Measurements from ENCODE around the gene BICRA. TPM values are rescaled to one million over a fixed set of nuclear protein-coding genes. Genes with fewer than 3 reads are reported as not detected.
"Not testable (repeated sequence)": the region's sequence is repeated elsewhere in the genome, so short reads cannot be mapped to it uniquely, and the experiment has no call there.

BICRA gene
- total RNA-seq, 1 experiment from 2014 or later, result 14.4 TPM

- Histone ChIP-seq H3K27ac (peak overlapping the region; percentile 44; the same call in 1 of the 2 replicates), H3K4me3 (no peak overlapping the region), H3K4me2 (peak overlapping the region; percentile 45), H3F3A (ENCODE audit: insufficient read depth, low read depth) (peaks cover 16% of the 10 kb centered on the region; the same call in 1 of the 2 replicates), H3K36me3 (ENCODE audit: low read depth) (no peaks in the 10 kb centered on the region), H2AFZ (no peak overlapping the region), H4K20me1 (ENCODE audit: insufficient read depth) (no peaks in the 10 kb centered on the region), H3K79me2 (ENCODE audit: low read depth) (no peaks in the 10 kb centered on the region), H3K27me3 (ENCODE audit: insufficient read depth, low read depth) (no peaks in the 10 kb centered on the region), H3K4me1 (replicated peaks; ENCODE audit: insufficient read depth) (peaks cover 39% of the 10 kb centered on the region), H3K9me3 (ENCODE audit: insufficient read depth, low read depth) (peaks cover 4% of the 10 kb centered on the region; the same call in 1 of the 2 replicates), H3K9me2 (ENCODE audit: insufficient read depth) (no peaks in the 10 kb centered on the region)
- TF ChIP-seq CTCF (conservative IDR thresholded peaks at IDR 0.05) (no peak), EZH2 (IDR thresholded peaks at IDR 0.05; ENCODE audit: low read depth) (no peak)
- intact Hi-C loops (cut with micrococcal nuclease; ENCODE audit: unreplicated experiment), result loop anchor here (2.0 kb wide), 1 partner anchor 19 kb away; no protein-coding TSS in a partner anchor
- ChIA-PET POLR2A (ENCODE audit: unreplicated experiment) (no interaction called here), CTCF (interaction anchor here (0.6 kb wide), 1 partner anchor 26 kb away, joined by 7 read pairs; no protein-coding TSS in a partner anchor)
- peak; percentile 84 to 94 for DNase-seq
- BruUV-seq (replicated peaks), result no TSS peak
Observed at GRCh38 chr19:47581605-47582319, 27.2 kb upstream of the BICRA start.

- ChIA-PET POLR2A (ENCODE audit: unreplicated experiment) (no interaction called here), CTCF (no interaction called here)
- intact Hi-C loops (cut with micrococcal nuclease; ENCODE audit: unreplicated experiment), result no loop called here
Observed at GRCh38 chr19:47582320-47582909, 26.5 kb upstream of the BICRA start.

GRCh38 chr19:47583161-47583560 is 25.8 kb upstream of the BICRA start:
- BruUV-seq (replicated peaks); H4K20me1 ChIP-seq (ENCODE audit: insufficient read depth); H3K4me3 ChIP-seq; H3K36me3 ChIP-seq (ENCODE audit: low read depth); H2AFZ ChIP-seq; intact Hi-C loops (cut with micrococcal nuclease; ENCODE audit: unreplicated experiment); H3K27ac ChIP-seq; DNase-seq; H3K9me2 ChIP-seq (ENCODE audit: insufficient read depth); H3K9me3 ChIP-seq (ENCODE audit: insufficient read depth, low read depth); POLR2A ChIA-PET (ENCODE audit: unreplicated experiment); H3K79me2 ChIP-seq (ENCODE audit: low read depth); H3K27me3 ChIP-seq (ENCODE audit: insufficient read depth, low read depth): not testable (repeated sequence)
- peak overlapping the region; percentile 45 for H3K4me2 ChIP-seq
- peaks cover 16% of the 10 kb centered on the region; the same call in 1 of the 2 replicates for H3F3A ChIP-seq (ENCODE audit: insufficient read depth, low read depth)
- peaks cover 37% of the 10 kb centered on the region for H3K4me1 ChIP-seq (replicated peaks; ENCODE audit: insufficient read depth)
- CTCF ChIA-PET, result interaction anchor here (0.6 kb wide), 1 partner anchor 42 kb away, joined by 17 read pairs; no protein-coding TSS in a partner anchor

More at GRCh38 chr19:47582320-47582909, 26.5 kb upstream of the BICRA start:
- H3K27ac ChIP-seq, result peak overlapping the region; percentile 44; the same call in 1 of the 2 replicates
- no TSS peak for BruUV-seq (replicated peaks)
- TF ChIP-seq CTCF (conservative IDR thresholded peaks at IDR 0.05), result no peak
- TF ChIP-seq EZH2 (IDR thresholded peaks at IDR 0.05; ENCODE audit: low read depth), result no peak
- H3K79me2 ChIP-seq (ENCODE audit: low read depth), result no peaks in the 10 kb centered on the region
- peaks cover 39% of the 10 kb centered on the region for H3K4me1 ChIP-seq (replicated peaks; ENCODE audit: insufficient read depth)
- H3K4me2 ChIP-seq, result peak overlapping the region; percentile 18; the same call in 1 of the 2 replicates
- H4K20me1 ChIP-seq (ENCODE audit: insufficient read depth), result no peaks in the 10 kb centered on the region
- peaks cover 16% of the 10 kb centered on the region; the same call in 1 of the 2 replicates for H3F3A ChIP-seq (ENCODE audit: insufficient read depth, low read depth)
- H3K36me3 ChIP-seq (ENCODE audit: low read depth), result no peaks in the 10 kb centered on the region
- no peak for DNase-seq
- peaks cover 4% of the 10 kb centered on the region; the same call in 1 of the 2 replicates for H3K9me3 ChIP-seq (ENCODE audit: insufficient read depth, low read depth)
- no peaks in the 10 kb centered on the region for H3K9me2 ChIP-seq (ENCODE audit: insufficient read depth)
- no peak overlapping the region for H2AFZ ChIP-seq
- no peak overlapping the region for H3K4me3 ChIP-seq
- no peaks in the 10 kb centered on the region for H3K27me3 ChIP-seq (ENCODE audit: insufficient read depth, low read depth)
